K562 (cell line): ENCODE data around the gene POFUT2.

Experiments used
- ATF6 ChIP-seq: sonication (generic); formaldehyde crosslinking; IDR thresholded peaks from 2 replicates; pipeline ENCODE4 v1.4.0; 2020; ENCODE audit warnings: mild to moderate bottlenecking, missing genetic modification reagents
- CTCF ChIP-seq, 3 experiments: IDR thresholded peaks in 2 of 3; conservative IDR thresholded peaks in 1 of 3; 2 replicates each; pipeline ENCODE4 v1.5.1; 2011 to 2012; ENCODE audit warnings: low read length in 3 of 3, mild to moderate bottlenecking in 3 of 3, control low read depth in 2 of 3, improper control_type of control experiment in 1 of 3, inconsistent platforms in 1 of 3, low read depth in 1 of 3, mixed read lengths in 1 of 3, moderate library complexity in 1 of 3; ENCODE audit not compliant: insufficient read depth in 2 of 3
- CXXC5 ChIP-seq: fragments of 250-450 bp; sonication (Bioruptor Pico); IDR thresholded peaks from 2 replicates; pipeline ENCODE4 v1.8.0; 2022; ENCODE audit warnings: inconsistent platforms, mild to moderate bottlenecking, moderate library complexity
- ZNF274 ChIP-seq: IDR thresholded peaks from 2 replicates; pipeline ENCODE4 v1.6.1; 2011; ENCODE audit warnings: low read depth, mild to moderate bottlenecking, low read length, moderate library complexity, borderline replicate concordance
- ZNF780A ChIP-seq: fragments of 250-450 bp; sonication (Bioruptor Pico); IDR thresholded peaks from 2 replicates; pipeline ENCODE4 v1.5.0; 2021; ENCODE audit warnings: mild to moderate bottlenecking

- TF ChIP-seq ZNF780A (CRISPR knock-in tag) (no peak), CXXC5 (CRISPR knock-in tag) (no peak), CTCF (IDR thresholded peaks at IDR 0.05 in 2 of 3, conservative IDR thresholded peaks at IDR 0.05 in 1 of 3; ENCODE audit: insufficient read depth in 2 of 3, low read depth in 1 of 3, low read length in 3 of 3) (no peak), ZNF274 (no peak), ATF6 (CRISPR knock-in tag) (no peak)
Observed at GRCh38 chr21:45286671-45287437, 841 bp downstream of the POFUT2 start.
